ENCODE results near the gene FBXO30. TPM values are rescaled to one million over a fixed set of nuclear protein-coding genes. Genes with fewer than 3 reads are reported as not detected.

FBXO30 gene
- total RNA-seq, 1 experiment from 2014 or later = 5.5 TPM

GRCh38 chr6:145819994-145820393 lies 5.4 kb upstream of the FBXO30 start:
- DNase-seq (ENCODE audit: low spot score) = no peak

GRCh38 chr6:145818796-145819195 lies 4.2 kb upstream of the FBXO30 start:
- no peak for DNase-seq (ENCODE audit: low spot score)

- DNase-seq (ENCODE audit: low spot score) = no peak
These were observed 1.8 kb upstream of the FBXO30 start for GRCh38 chr6:145816392-145816791.

GRCh38 chr6:145815309-145816274 lies 997 bp upstream of the FBXO30 start:
- DNase-seq (ENCODE audit: low spot score) = no peak

DNA sequence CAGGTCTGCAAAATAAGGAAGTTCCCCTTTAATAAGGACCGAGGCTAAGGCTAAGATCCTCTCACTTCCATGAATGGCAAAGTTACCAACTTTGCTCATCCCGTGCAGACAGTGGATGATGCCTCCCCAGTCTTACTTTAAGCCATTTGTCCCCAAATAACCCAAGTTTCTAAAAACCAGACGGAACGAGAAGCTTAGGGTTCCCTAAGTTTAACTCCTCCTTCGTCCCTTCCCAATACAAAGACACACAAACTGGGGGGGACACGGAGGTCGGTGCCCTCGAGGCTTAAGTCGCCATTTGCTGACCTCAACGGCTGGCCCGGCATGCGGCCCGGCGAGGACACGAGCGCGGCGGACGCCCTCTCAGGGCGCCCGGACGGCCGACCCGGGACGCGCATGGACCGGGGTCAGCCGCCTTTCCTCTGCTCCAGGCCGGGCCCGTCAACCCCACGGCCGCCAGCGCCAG lies 527 bp downstream of the FBXO30 start:
- DNase-seq (ENCODE audit: low spot score) = peak; percentile 9

- peak; percentile 56 for DNase-seq (ENCODE audit: low spot score)
These were observed 1.1 kb downstream of the FBXO30 start for GRCh38 chr6:145813285-145814034.

DNA sequence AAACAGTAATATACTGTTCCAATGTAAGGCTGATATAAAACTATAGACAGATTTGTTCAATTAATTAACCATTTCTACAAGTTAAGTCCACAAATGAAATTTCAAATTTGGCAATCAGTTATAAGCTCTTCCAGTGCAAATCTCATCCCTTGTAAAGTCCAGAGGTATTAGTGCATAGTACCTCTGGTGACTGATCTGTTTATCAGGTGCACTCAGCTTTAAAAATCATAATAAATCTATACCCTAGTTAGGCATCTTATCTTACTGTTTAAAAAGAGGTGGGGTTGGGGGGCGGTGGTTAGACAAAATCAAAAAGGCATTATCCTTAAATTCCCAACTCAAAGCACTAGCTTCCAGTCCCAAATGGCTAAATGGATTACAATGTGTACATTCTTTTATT lies 2.9 kb downstream of the FBXO30 start:
- no peak for DNase-seq (ENCODE audit: low spot score)

GRCh38 chr6:145809785-145810184 lies 4.8 kb downstream of the FBXO30 start:
- DNase-seq (ENCODE audit: low spot score) = no peak

GRCh38 chr6:145809211-145809610 lies 5.4 kb downstream of the FBXO30 start:
- no peak for DNase-seq (ENCODE audit: low spot score)

DNA sequence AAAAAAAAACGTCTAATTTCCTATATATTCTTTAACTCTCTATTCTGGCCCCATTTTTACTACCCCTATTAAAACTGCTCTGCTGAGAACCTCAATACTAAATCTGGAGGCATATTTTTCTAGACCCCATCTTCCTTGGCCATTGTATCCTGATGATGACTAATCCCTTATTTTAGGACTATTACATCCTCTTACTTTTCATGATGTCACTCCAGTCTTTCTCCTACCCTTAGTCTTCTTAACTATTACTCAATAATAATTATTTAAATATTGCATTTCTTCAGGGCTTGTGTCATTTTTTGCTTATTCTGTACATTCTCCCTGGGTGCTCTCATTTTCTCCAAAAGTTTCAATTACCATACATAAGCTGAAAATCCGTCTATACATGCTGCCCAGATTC lies 6.4 kb downstream of the FBXO30 start:
- DNase-seq (ENCODE audit: low spot score) = no peak

DNA sequence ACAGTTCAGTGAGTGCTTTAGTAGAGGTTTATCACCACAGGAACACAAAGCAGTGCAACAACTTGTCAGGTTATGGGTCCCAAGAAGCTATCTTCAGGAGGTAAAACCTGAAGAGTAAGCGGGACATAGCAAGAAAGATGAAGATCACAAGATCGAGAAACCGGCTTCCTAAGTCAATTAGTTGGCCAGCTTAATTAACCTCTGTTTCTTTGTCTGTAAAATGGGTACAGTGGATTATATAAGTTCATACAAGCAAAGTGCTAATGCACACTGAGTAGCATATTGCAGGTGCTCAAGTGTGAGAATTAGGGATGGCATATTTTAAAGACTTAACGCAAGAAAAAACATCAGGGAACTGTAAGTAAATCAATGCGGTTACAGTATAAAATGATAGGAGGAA lies 12.5 kb downstream of the FBXO30 start:
- no peak for DNase-seq (ENCODE audit: low spot score)

DNA sequence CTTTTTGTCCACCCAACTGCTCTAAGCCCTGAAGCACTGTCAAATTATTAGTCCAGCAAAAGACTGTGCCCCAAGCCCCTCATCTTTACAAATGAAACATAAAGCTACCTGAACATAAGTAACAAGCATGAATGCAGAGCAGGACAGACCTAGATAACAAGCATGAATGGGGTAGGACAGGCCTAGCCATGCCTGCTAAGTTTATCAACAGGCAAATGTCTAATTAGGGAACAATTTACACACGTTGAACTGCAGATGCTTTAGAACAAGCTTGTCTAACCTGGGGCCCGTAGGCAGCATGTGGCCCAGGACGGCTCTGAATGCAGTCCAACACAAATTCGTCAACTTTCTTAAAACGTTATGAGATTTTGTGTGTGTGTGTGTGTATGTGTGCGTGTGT lies 13.6 kb downstream of the FBXO30 start:
- no peak for DNase-seq (ENCODE audit: low spot score)

GRCh38 chr6:145798530-145798929 lies 16.1 kb downstream of the FBXO30 start:
- DNase-seq (ENCODE audit: low spot score) = no peak

GRCh38 chr6:145789443-145789842 lies 25.2 kb downstream of the FBXO30 start:
- DNase-seq (ENCODE audit: low spot score) = no peak

GRCh38 chr6:145787688-145788087 lies 26.9 kb downstream of the FBXO30 start:
- DNase-seq (ENCODE audit: low spot score) = no peak

DNA sequence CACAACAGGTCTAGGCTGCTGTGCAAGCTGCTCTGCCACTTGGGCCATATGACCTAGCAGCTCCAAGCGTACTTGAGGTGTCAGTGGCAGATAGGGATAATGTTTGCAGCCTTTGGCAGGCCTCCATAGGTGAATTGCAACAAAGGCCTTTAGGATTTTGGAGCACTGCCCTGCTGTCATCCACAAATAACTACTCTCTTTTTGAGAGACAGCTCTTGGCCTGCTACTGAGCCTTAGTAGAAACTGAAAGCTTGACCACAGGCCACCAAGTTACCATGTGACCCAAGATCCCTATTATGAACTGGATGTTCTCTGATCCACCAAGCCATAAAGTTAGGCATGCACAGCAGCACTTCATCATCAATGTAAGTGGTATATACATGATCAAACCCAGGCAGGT lies 29.9 kb downstream of the FBXO30 start:
- DNase-seq (ENCODE audit: low spot score) = no peak

GRCh38 chr6:145783796-145784195 lies 30.8 kb downstream of the FBXO30 start:
- DNase-seq (ENCODE audit: low spot score) = no peak

- no peak for DNase-seq (ENCODE audit: low spot score)
These were observed 41.7 kb downstream of the FBXO30 start for GRCh38 chr6:145772846-145773245.

GRCh38 chr6:145765449-145765848 lies 49.1 kb downstream of the FBXO30 start:
- no peak for DNase-seq (ENCODE audit: low spot score)

- DNase-seq (ENCODE audit: low spot score) = no peak
These were observed 50.9 kb downstream of the FBXO30 start for GRCh38 chr6:145763742-145764141.

DNA sequence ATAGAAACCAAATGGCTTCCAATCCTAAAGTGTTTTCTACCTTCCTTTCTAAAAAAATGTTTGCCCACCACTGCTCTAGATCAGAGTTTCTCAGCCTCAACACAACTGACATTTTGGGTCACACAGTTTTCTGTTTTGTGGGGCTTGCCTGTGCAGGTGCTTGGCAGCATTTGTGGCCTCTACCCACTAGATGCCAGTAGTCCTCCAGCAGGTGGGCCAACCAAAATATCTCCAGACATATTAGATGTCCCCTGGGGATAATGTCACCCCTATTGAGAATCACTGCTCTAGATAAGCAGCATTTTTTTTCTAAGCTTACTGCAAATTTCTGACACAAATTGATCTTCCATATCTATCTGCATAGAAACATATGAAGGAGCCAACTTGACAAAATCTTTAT lies 53.0 kb downstream of the FBXO30 start:
- DNase-seq (ENCODE audit: low spot score) = no peak

DNA sequence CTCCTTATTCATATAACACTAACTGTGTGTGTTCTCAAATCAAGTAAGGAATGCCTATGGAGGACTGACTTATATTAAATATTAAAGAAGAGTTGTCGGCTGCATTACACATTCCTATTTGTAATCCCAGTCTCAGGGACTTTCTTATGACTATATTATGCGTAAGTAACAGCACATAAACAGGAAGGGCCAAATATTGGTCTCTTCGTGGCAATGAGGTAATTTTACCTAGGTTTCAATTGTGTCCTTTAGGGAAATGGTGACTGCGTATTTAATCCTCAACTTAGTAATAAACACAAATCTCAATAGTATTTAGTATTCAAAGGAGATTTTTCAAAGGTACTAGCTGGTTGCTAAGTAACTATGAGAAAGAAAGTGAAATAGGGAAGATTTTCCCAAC lies 56.5 kb downstream of the FBXO30 start:
- no peak for DNase-seq (ENCODE audit: low spot score)

DNA sequence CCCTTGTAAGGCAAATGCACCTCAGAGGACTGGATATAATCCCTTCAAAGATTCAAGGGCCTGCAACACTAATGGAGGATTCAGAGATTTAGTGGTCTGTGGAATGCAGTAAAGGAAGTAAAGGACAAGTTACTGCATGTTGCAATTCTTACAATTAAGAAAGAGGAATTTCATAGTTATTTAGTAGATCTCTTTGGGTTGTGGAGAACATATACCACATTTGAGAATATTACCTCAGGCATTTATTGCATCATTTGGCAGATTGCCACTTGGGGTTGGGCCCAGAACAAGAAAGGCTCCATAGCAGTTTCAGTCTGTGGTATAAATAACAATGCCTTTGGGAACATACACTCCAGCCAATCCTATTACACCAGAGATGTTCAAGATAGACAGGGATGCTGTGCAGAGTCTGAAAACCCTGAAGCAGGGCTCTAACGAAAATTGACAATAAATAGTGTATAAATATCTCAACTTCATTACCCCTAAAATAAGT lies 58.4 kb downstream of the FBXO30 start:
- peak; percentile 71 for DNase-seq (ENCODE audit: low spot score)
